Hematopoietic multipotent progenitor cell treated with erythropoietin and hydrocortisone succinate and interleukin-3 and kit ligand, for 4 days (in vitro differentiated cells): ENCODE measurements around the gene ZFHX3.

Source experiments
- DNase-seq: peaks from one replicate; pipeline ENCODE4 v3.0.0-alpha.2; 2015

The ZFHX3 gene

DNA sequence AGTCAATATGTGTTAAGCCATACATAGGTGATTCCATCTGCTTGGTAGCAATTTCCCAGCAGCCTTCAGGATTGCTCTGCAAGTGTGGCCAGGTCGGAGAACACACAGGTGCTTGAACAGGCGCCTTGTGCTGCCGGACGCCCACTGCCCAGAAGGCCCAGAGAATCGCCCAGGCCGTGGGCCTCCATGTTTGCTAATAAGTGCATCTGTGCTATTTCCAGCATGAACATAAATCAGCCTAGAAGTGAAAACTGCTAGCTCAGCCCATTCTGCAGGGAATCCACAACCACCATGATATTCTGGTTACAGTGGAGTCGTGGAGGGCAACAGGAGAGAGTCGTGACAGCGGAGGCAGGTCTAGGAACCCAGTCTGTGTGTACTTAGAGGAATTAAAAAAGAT lies 78.1 kb downstream of the ZFHX3 start:
- no peak for DNase-seq

DNA sequence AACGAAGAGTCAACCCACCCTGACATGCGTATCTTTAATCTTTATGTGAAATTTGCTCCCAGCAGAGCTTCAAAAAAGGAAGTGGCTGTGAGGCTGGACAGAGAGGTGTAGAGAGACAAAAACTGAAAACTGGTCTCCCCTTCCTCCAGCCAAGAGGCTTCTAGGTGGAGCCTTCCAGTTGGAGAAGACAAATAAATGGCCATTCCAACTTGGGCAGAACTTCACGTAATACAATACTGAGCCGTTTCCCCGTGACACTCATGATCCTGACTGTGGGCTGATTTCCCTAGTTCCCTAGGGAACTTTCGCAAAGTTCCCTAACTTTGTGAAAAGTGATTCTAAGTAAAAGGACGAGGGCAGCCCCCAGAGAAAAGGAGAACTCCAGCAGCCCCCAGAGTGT lies 78.8 kb downstream of the ZFHX3 start:
- DNase-seq, result peak; percentile 43

DNA sequence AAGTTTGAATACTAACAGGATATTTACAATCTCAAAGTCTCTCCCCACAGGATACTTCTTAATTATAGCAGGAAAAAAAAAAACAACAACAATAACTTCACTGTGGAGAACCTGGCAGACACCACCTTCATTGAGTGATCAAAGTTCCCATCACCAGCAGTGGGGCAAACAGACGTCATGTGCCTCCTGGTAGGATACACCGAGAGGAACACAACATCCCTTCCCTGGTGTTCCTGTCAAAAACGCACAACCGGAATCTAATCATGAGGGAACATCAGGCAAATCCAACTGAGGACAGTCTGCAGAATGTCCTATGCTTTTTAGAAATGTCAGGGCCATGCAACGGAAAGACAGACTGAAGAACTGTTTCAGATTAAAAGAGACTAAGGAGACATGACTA lies 80.0 kb downstream of the ZFHX3 start:
- DNase-seq, result no peak

DNA sequence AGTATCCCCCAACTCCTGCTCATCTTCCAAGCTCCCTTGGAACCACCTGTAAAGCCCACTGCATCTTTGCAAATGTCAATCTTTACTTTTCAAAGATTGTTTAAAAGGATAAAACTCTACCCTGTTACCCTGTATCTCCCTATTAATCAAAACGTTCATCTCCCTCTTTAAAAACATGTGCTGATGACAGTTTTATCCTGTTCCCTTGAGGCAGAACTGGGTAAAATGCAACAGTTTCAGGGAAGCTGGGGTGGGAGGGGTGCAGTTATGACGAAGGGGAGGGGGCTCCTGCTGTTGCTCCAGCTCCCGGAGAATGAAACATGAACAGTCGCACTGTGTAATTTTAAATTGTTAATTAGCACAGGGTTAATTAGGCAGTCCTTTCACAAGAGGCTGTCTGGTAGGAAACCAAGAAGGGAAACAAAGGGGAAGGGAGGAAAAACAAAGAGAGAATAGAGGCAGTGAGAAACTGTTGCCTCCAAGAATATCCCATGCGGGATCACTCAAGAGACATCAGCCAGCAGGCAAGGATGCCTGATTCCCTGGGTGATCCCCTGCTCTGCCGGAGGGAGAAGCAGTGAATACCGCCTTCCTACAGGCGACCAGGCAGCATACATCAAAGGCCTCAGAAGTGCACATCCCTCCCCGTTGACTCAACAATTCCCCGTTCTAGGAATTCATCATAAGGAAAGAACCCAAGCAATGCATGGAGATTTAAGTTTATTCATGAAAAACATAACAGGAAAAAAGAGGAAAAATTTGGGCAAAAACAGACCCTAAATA lies 84.2 kb downstream of the ZFHX3 start:
- DNase-seq, result no peak

DNA sequence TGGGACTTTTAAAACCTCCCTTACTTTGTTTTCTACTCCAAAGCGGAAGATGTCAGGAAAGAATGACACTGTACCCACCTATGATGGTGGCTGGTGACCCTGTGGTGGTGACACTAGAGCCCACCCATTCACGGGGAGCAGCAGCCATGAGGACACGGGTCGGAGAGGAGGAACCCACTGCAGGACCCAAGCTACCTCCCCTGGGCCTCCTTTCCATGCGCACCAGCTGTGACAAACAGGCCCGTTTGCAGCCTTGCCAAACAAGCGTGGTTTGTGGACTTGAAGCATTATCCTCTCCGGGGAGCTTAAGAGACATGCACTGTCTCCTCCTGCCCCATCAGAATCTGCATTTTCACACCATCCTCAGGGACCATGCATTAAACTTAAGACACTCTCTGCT lies 85.6 kb downstream of the ZFHX3 start:
- DNase-seq, result no peak

DNA sequence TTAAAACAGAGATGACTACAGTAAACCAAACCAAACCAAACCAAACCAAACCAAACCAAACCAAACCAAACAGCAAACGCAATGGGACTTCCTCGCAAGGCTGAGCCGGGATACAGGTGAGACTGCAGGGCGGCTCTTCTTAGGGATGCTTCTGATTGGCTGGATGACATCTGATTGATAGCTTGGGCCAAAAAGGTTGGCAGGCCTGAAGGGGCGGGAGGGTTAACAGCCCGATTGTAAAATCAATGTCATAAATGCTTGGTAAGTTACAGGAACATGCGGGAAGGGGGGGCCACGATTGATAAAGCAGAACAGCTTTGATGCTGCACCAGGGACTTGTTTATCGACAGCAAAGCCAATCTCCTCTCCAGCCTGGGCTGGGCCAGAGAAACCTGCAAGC lies 86.1 kb downstream of the ZFHX3 start:
- no peak for DNase-seq

DNA sequence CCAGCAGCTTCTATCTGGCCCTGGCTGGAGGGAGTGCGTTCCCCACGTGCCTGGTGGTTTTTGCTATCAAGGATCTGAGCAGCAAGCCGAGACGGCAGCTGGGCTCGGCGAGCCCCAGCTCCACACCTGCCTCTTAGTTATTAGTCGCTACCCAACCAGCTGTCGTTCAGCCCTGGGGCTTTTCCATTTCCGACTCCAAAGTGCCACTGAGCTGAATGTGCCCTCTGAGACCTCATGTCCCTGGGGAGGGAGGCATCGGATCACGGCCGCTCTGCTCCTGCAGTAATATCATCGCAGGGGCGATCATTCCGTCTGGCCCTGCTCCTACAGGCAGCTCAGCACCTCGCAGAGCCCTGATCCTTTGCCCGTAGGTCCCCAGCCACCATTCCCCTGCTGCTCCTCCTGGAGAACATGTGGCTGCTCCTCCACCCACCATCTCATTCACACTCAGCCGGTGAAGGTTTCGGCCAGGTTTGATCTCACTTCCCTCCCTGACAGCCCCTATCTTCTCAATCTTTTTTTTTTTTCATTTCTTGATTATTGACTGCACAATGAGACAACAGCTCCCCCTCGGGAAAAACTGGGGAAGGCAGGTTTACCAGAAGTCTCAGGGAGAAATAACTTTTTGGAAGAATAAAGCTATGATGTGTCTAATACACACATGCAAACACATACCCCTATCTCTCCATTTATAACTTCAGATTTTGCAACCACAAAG lies 86.7 kb downstream of the ZFHX3 start:
- DNase-seq, result peak; percentile 47

DNA sequence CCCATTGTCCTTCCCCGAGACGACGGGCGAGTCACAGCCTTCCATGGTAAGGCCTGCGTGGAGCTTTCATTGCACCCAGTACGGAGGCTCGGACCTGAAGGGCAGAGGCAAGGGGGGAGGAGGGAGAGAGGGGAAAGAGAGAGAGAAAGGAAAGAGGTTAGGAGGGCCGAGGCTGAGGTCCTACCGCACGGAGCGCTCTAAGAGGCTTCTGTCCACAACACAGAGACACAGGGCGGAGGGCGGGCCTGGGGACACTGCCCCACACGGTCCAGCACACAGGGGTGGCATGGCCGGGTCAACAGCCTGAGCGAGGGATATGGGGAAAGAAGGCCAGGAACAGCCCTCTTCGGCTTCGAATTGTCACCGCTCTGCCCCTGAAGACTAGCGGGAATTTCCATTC lies 87.8 kb downstream of the ZFHX3 start:
- DNase-seq, result no peak

DNA sequence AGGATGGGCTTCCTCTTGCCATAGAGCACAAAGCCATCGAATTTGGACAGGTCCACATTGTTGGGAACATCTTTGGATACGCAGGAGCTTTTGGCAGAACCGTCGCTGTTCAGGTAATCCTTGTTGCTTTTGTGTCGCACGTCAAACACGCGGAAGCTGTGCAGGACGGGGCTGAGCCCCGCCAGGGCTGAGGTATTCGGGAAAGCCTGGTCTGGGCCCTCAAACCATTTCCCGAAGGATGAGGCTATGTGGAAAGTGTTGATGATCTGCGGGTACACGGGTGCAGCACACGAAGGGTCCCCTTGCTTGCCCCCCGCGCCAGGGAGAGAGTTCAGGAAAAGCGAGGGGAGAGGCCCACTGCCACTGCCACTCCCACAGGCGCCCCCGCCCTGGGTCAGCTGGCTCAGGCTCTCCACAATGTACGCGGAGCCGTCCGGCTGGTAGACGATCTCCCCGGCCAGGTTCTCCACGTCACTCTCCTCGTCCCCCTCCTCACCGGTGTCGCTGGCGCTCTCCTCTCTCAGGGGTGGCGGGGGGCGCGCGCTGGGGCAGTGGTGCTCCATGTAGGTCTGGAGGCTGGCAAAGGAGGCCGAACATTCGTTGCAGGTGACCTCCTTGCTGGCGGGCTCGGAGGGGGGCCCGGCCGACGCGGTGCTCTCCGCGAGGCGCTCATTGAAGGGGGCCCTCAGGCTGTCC lies 88.5 kb downstream of the ZFHX3 start:
- no peak for DNase-seq

DNA sequence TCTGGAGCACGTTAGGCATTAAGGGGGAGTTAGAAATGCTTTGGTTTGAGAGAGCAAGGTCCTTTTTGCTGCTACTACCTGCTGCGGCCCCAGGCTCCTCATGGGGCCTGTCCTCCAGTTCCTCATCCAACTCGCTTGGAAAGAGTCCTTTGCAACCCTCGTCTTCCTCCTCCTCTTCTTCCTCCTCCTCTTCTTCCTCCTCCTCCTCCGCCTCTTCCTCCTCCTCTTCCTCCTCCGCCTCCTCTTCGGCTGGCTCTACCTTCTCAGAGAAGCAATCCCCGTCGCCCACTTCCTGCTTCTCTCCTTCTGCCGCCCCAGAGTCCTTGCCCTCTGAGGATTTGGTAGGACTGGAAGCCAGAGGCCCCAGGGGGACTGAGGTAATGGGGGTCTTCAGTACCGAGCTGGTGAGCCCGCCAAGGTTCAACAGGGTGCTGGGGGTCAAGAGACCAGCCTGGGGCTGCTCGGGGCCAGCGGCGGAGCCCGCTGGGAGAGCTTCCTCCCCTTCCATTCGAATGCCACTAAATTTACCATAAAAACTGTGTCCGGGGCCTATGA lies 89.3 kb downstream of the ZFHX3 start:
- DNase-seq, result no peak

DNA sequence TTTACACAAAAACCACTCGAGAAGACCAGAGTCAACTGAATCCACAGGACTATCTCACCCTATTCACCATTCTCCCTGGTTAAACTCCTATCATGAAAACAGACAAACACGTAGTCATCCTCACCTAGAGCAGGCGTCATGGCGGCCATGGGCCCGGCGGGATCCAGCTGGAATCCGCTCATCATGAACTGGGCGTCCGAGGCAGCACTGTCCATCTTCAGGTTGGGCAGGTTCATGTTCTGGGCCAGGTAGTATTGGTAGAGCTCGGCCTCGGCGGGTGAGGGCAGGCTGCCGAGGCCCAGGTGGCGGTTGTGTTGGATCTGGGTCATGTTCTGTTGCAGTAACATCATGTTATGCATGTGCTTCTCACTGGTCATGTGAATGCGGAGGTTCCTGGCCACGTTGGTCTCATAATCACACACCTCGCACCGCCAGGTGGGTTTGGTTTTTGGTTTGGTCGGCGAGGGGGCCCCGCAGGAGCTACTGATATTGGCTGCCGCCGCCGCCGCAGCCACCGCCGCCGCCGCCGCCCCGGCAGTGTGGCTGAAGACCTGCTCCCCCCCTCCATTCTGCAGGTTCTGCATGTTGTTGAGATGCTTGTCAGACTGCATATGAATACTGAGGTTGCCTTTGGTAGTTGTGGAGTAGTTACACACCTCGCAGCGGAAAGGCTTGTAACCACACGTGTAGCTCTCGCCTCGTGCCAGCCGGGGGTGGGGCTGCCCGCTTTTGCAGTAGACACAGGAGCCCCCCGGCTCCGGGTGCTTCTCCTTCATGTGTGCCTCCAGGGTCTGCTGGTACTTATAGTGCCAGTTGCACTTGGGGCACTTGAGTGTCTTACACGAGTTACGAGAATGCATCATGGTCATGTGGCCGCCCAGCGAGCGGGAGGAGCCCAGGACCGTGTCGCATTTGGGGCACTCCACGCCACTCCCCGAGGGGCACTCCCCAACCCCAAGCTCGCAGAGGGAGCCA lies 90.3 kb downstream of the ZFHX3 start:
- no peak for DNase-seq

DNA sequence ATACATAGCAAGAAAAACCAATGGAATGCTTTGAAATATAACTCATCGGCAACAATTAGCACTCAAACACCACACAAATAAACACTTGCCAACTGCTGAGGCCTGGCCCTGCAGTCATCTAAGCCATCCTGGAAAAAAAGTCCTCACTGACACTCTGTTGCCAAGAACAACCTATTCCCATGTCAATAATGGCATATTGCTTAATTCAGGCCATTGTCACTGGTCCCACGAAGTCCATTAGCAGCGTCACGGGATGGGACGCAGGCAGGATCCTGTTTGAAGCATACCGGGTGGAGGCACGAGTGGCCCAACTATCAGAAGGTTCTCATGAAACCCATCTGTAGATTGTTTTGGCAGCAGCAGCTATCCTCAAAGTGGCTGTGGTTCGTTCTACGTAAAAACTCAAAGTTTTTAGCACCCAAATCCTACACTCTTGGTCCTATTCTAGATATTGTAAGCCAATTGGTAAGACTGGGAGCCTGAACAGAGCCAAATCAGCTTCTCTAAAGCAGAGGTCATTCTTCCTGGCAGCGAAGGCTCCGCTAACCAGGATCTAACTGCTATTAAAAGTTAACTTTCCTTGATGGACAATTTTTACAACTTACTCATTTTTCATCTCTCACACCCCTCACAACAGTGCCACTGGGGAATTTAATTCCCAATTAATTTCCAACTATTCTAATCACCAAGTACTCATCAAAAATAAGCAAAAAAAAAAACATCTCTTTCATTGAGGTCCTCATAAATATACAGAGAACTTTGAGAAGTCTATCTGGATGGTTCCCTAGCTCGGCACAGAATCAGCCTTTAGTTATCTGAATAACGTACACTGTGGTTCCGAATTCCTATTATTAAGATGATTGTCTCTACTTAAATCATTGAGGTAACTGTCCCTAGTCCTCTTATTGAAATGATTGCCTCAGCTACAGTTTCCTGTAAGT lies 91.5 kb downstream of the ZFHX3 start:
- no peak for DNase-seq

DNA sequence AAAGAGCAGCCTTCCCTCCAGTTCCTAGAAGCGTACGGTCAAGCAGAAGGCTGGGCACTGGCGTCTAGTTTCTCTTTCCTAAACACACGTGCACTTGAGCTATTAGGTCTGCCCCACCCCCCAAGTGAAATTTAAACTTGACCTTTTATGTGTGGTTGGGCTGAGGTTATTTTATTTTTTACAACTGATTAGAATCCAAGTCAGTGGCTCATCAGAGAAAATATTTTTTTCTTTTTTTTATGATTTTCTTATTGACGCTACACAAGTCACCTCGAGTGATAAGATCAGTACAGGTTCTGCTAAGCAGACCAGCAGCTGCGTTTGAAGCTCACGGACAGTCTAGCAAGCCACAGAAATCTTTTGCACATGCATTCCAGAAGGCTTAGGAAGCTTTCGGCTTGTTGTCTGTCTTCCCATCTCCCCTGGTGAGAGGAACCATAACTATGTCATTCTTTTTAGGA lies 95.1 kb downstream of the ZFHX3 start:
- no peak for DNase-seq

DNA sequence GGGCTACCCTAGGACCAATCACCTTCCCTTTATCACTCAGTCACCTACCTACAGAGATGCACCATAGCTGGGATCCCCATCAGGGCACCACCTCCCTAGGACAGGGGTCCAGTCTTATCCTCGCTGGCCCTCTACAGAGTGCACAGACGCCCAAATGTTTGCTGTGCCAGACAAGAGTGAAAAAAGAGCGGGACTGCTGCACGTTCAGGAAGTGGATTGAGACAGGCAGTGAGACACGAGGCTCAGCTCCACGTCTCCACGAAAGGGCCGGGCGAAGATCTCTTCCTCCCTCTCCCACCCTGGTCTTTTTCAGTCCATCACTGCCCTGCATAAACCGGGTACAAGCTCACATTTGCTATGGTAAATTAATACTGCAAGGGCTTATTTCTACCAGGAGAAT lies 95.5 kb downstream of the ZFHX3 start:
- DNase-seq, result no peak

DNA sequence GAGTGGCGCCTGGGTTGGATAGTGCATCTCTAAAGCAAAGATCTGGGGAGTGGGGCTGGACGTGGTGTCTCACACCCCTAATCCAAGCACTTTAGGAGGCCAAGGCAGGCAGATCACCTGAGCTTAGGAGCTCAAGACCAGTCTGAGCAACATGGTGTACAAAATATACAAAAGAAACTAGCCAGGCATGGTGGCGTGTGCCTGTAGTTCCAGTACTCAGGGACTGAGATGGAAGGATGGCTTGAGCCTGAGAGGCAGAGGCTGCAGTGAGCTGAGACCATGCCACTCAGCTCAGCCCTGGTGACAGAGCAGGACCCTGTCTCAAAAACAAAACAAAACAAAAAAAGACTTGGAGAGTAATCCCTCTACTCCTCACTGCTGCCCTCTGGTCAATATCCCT lies 96.0 kb downstream of the ZFHX3 start:
- DNase-seq, result no peak

DNA sequence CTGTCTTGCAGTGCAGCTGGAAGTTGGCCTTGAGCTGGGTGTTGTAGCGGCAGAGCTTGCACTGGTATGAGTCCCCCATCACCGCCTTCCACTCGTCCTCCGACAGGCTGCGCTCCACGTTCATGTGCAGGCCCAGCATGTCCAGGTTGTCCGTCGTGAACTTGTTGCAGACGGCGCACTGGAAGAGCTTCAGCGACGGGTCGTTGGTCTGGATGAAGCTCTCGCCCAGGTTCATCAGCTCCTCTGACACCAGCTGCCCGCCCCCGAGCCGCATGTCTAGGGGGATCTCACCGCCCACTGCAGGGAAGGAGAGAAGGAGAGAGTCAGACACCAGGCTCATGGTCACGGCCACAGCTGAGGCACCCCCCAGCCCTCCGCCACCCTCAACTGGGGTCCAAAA lies 97.3 kb downstream of the ZFHX3 start:
- no peak for DNase-seq

DNA sequence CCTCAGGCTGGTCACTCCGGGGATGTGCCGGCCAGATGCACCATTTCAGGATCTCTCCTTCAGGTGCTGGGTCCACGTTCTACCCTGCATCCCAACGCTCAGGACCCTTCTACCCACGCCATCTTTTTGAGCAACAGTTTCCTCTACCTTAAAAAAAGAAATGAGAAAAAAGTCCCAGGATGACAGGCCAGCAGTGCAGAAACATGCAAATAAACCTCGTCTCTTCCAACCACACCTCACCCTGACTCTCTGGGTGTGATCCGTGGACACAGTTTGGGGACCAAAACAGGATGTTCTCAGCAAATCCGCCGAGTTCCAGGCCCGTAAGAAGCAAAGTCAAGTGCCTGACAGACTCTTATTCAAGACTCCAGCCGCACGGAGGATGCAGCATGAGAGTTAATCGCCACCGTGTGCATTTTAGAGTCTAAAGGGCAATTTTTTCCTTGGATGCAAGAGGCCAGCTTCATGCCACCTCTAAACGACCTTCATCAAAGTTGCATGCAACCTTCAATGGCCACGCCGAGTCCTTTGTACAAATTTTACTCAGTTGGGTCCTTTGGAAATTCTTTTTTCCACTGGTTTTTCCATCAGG lies 99.6 kb downstream of the ZFHX3 start:
- DNase-seq, result no peak

DNA sequence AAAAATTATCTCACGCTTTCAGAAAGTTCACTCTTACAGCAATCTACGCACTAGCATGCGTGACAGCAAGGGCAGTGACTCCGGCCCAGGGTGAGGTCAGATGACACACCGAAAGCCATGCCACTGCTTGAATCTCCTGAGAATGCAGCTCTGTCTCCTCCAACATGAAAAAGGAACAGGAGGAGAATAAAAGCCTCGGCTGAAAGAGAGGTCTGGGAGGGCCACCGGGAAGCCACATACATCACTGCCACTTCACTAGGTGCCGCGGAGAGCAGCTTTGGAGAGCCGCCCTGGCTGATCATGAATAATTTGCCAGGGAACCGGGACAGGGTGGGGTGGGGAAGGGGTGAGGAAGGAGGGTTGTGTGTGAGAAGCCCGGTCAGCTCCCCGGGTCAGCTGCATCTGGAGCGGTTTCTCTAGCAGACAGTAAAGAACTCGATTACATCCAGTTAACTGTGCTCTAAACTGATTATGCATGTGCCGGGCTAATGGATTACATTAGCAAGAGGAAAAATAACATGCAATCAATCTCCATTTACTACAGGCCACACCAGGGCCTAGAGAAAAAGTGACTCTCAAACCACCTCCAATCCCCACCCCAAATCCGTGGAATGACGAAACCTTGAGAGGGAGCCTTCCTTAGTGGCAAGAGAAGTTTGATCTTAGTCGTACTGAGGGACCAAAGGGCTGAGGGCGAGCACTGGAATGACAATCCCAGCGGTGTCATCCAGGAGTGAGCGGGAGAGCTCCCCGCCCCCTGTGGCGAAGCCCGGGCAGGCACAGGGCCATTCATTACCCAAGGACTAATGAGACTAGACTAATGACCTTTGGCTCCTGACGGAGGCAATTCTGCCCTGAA lies 100.3 kb downstream of the ZFHX3 start:
- DNase-seq, result no peak

DNA sequence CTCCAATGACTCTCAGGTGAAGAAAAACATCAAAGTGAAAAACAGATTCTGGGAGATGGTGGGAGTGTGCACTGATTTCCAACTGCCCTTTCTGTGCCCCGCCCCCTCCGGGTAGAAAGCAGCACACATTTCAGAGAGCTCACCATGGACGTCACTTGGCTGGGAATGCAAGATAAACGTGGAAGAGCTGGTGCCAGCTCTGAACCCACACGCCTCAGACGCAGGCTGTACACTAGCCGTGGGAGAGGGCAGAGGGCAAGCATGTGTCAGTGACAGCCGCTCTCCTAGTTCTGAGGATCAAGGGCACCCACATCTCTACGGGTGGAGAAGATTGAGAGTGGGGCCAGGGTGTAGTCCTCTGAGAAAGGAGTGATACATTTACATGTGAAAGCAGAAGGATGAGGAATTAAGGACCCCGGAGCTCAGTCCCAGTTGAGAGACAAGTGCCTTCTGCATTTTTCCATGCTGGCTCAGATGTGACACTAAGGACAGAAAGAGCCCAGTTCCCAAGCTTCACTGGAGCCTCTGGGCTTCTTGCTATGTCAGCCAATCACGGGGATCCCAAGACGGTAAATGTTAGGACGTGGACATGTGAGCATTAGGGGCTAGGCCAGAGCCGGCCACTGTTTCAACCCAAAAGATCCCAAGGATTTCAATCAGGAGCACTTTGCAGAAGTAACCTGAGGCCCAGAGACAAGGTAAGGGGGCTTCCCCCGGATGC lies 101.3 kb downstream of the ZFHX3 start:
- no peak for DNase-seq
